Heart right ventricle (tissue), 16 donors: ENCODE results near the gene PDCL3. TPM values are rescaled to one million over a fixed set of nuclear protein-coding genes. Genes with fewer than 3 reads are reported as not detected.
A peak's percentile ranks its signal among the peaks of the same experiment; 100 is the strongest.

Experiments
- ATAC-seq, 8 donors: fragments of 200-7000 bp; cut with Tn5 transposase; one replicate each; pipeline ENCODE4 v1.9.1; 2020; ENCODE audit warnings: mild to moderate bottlenecking in 8 of 8, moderate library complexity in 8 of 8, moderate number of reproducible peaks in 1 of 8
- DNase-seq, 2 donors: peaks; one replicate each; pipeline ENCODE4 v3.0.0-alpha.2; 2020
- H3K27ac ChIP-seq, 10 donors: fragments of 200-600 bp; sonication (generic) in 2 of 10; one replicate each; pipeline versions ENCODE4 v1.5.0 to v1.8.0; 2020 to 2022; ENCODE audit warnings: mild to moderate bottlenecking in 3 of 10
- H3K27me3 ChIP-seq, 7 donors: fragments of 200-600 bp; one replicate each; pipeline ENCODE4 v1.8.0; 2021 to 2022; ENCODE audit warnings: mild to moderate bottlenecking in 2 of 7
- H3K36me3 ChIP-seq, 9 donors: fragments of 200-600 bp; sonication (generic) in 1 of 9; one replicate each; pipeline versions ENCODE4 v1.5.0 to v1.8.0; 2020 to 2022; ENCODE audit warnings: mild to moderate bottlenecking in 2 of 9
- H3K4me1 ChIP-seq, 9 donors: fragments of 200-600 bp; sonication (generic) in 1 of 9; one replicate each; pipeline versions ENCODE4 v1.5.0 to v1.8.0; 2020 to 2022; ENCODE audit warnings: mild to moderate bottlenecking in 4 of 9
- H3K4me3 ChIP-seq, 10 donors: fragments of 200-600 bp; sonication (generic) in 2 of 10; one replicate each; pipeline versions ENCODE4 v1.5.0 to v1.8.0; 2020 to 2022; ENCODE audit warnings: mild to moderate bottlenecking in 7 of 10, moderate library complexity in 2 of 10
- H3K9me3 ChIP-seq, 11 donors: fragments of 200-600 bp in 10 of 11; sonication (generic) in 2 of 11; one replicate each; pipeline versions ENCODE4 v1.5.0 to v1.8.0; 2013 to 2022; ENCODE audit warnings: mild to moderate bottlenecking in 2 of 11, control low read depth in 1 of 11, moderate library complexity in 1 of 11
- WGBS, 2 donors: extraction: QIAGEN DNeasy Blood & Tissue Kit; methylation state at CpG; one replicate each; pipeline ENCODE4 v1.1.7; 2013; ENCODE audit warnings: inconsistent platforms in 1 of 2; 5-methylcytosine and 5-hydroxymethylcytosine counted together
- intact Hi-C, 10 donors: fragments of 100-400 bp; cut with DNase I; formaldehyde crosslinking; loops; one replicate each; pipeline versions ENCODE4 v1.11.1 to v1.14.2; 2022
- polyA plus RNA-seq, 2 donors: library from polyadenylated mRNA; stranded (reverse); fragments of 200-250 nt; gene quantifications; one replicate each; pipeline ENCODE4 v1.2.3, GENCODE V29; 2013
- total RNA-seq, 10 donors: library from RNA; stranded (reverse); fragmentation: NEBNext Ultra II Directional in 3 of 10; extraction: Animal tissue kit (Norgen Biotek cat#: 25700) in 3 of 10; gene quantifications; one replicate each; pipeline versions ENCODE4 v1.2.1 to v1.2.4, GENCODE V29; 2021 to 2023
- TF ChIP-seq, protein P1 (sequence below), 9 donors: fragments of 200-600 bp; sonication (generic) in 2 of 9; IDR thresholded peaks; one replicate each; pipeline versions ENCODE4 v1.5.0 to v1.8.0; 2021 to 2022; ENCODE audit warnings: antibody characterized with exemption in 9 of 9, mild to moderate bottlenecking in 5 of 9, moderate library complexity in 1 of 9
- donor health status: Arrhythmogenic right ventricular cardiomyopathy.
- donor health status: ischemic (EF 13 %, LVEDD 7.1; RV severe dilation, severe dysfunction).
- donor health status: healthy with polysubstance abuse.
- donor health status: DM: no; HTN: yes; CAD: no.
- donor health status: DM: no; HTN: no; CAD: no.
- donor health status: ischemic (EF 25% LVEDD 6.9; RV normal size, moderate dysfunction).
- donor health status: ischemic (EF 25% LVEDD 5.7; RV mildly dilated, moderate dysfunction).
- donor health status: healthy.
- donor health status: DM: yes; HTN: yes; CAD: no.
- donor health status: Ischemic cardiomyopathy.
- donor health status: ischemic (EF 35%, LVEDD 5.7; RV mildly dilated, moderate dysfunction).
- donor health status: nonischemic (EF 11% LVEDD 7.7; RV severe dilation, severe dysfunction).
- donor health status: DM: yes; HTN: yes; CAD: no.
- donor health status: PGD.
- donor health status: ischemic (EF 29% LVEDD 5.4; RV normal size, mild dysfunction).
- donor health status: nonischemic (EF 23%, LVEDD 6.1; RV moderate dilation, normal function).

Gene PDCL3
- total and polyA plus RNA-seq, 12 donors, result 17.0 to 30.0 (median 23.4) TPM

GRCh38 chr2:100561191-100561590 lies 1.6 kb upstream of the PDCL3 start:
- Histone ChIP-seq H3K4me1 (peaks cover 0 to 25% (median 13%) of the 10 kb centered on the region in 9 donors), H3K4me3 (no peak overlapping the region), H3K27ac (peak overlapping the region in 5 of 10 donors; percentile 89 to 96 (median 90)), H3K27me3 (no peaks in the 10 kb centered on the region), H3K9me3 (no peaks in the 10 kb centered on the region), H3K36me3 (peaks cover 0 to 6% (median 0%) of the 10 kb centered on the region in 9 donors)
- intact Hi-C loops, result loop anchor here in 3 of 10 donors (5.0 to 10.0 kb wide), 3 partner anchors 136 to 146 kb away; partner anchors contain the start of gene CHST10 (in 1 of the 3)
- no peak for ATAC-seq
- TF ChIP-seq, protein P1, sequence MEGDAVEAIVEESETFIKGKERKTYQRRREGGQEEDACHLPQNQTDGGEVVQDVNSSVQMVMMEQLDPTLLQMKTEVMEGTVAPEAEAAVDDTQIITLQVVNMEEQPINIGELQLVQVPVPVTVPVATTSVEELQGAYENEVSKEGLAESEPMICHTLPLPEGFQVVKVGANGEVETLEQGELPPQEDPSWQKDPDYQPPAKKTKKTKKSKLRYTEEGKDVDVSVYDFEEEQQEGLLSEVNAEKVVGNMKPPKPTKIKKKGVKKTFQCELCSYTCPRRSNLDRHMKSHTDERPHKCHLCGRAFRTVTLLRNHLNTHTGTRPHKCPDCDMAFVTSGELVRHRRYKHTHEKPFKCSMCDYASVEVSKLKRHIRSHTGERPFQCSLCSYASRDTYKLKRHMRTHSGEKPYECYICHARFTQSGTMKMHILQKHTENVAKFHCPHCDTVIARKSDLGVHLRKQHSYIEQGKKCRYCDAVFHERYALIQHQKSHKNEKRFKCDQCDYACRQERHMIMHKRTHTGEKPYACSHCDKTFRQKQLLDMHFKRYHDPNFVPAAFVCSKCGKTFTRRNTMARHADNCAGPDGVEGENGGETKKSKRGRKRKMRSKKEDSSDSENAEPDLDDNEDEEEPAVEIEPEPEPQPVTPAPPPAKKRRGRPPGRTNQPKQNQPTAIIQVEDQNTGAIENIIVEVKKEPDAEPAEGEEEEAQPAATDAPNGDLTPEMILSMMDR (IDR thresholded peaks at IDR 0.05), result no peak
- WGBS, 2 donors, result 96 to 100% methylated on average over 4 of the region's 4 CpGs
- DNase-seq, result no peak

- TF ChIP-seq, protein P1 (IDR thresholded peaks at IDR 0.05), result no peak
- Histone ChIP-seq H3K4me1 (peaks cover 0 to 20% (median 13%) of the 10 kb centered on the region in 9 donors), H3K9me3 (no peaks in the 10 kb centered on the region), H3K27me3 (no peaks in the 10 kb centered on the region), H3K27ac (peak overlapping the region; percentile 80 to 96 (median 90)), H3K36me3 (peaks cover 0 to 29% (median 21%) of the 10 kb centered on the region in 9 donors), H3K4me3 (peak overlapping the region; percentile 57 to 95 (median 84))
- peak in 3 of 8 donors; percentile 0 to 16 (median 1) for ATAC-seq
- intact Hi-C loops, result loop anchor here in 3 of 10 donors (5.0 to 10.0 kb wide), 3 partner anchors 139 to 149 kb away; partner anchors contain the start of gene CHST10 (in 1 of the 3)
- DNase-seq, result no peak
- WGBS, 2 donors, result 22% methylated on average over 24 of the region's 24 CpGs
Observed at GRCh38 chr2:100563407-100564247, 834 bp downstream of the PDCL3 start.

DNA sequence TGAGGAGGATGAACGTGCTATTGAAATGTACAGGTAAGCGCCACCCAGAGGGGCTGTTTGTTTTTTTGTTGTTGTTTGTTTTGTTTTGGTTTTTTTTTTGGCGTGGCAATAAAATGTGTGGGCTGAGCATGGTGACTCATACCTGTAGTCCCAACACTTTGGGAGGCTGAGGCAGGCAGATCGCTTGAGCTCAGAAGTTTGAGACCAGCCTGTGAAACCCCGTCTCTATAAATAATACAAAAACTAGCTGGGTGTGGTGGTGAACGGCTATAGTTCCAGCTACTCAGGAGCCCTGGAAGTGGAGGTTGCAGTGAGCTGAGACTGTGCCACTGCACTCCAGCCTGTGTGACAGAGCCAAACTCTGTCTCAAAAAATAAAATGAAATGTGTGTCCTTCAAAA lies 6.2 kb downstream of the PDCL3 start:
- intact Hi-C loops, result loop anchor here in 2 of 10 donors (10.0 kb wide), 2 partner anchors 144 to 154 kb away; partner anchors contain the start of gene CHST10 (in 1 of the 2)
- H3K9me3 ChIP-seq, result no peaks in the 10 kb centered on the region
- ATAC-seq, result no peak
- DNase-seq, result no peak
- peaks cover 0 to 5% (median 2%) of the 10 kb centered on the region in 9 donors for H3K4me1 ChIP-seq
- H3K27me3 ChIP-seq, result no peaks in the 10 kb centered on the region
- WGBS, 2 donors, result 88% methylated on average over 6 of the region's 6 CpGs
- no peak overlapping the region for H3K4me3 ChIP-seq
- peaks cover 0 to 82% (median 32%) of the 10 kb centered on the region in 9 donors for H3K36me3 ChIP-seq
- TF ChIP-seq, protein P1 (IDR thresholded peaks at IDR 0.05), result no peak
- no peak overlapping the region for H3K27ac ChIP-seq

DNA sequence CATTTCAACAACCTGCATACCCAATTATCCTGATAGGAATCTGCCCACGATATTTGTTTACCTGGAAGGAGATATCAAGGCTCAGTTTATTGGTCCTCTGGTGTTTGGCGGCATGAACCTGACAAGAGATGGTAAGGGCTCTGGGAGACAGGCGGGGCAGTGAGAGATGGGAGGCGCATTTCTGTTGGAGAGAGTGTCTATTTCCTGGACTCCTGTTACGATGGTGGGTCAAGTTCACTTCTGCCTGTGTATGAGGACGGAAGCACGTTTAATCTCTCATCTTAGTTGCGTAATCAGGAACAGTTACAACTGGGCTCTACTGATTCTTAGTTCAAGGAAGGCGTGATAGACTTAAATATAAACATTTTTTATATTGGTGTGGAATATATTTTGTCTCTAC lies 8.9 kb downstream of the PDCL3 start:
- ATAC-seq (no peak), DNase-seq (no peak)

More for the DNA sequence above, 8.9 kb downstream of the PDCL3 start:
- intact Hi-C loops, result no loop called here
- Histone ChIP-seq H3K27ac (peak overlapping the region in 1 of 10 donors; percentile 26), H3K9me3 (no peaks in the 10 kb centered on the region), H3K4me1 (no peaks in the 10 kb centered on the region), H3K36me3 (peaks cover 0 to 100% (median 32%) of the 10 kb centered on the region in 9 donors), H3K4me3 (no peak overlapping the region), H3K27me3 (no peaks in the 10 kb centered on the region)
- TF ChIP-seq, protein P1 (IDR thresholded peaks at IDR 0.05), result no peak
- 87 to 93% methylated on average over 9 of the region's 9 CpGs for WGBS, 2 donors
